ENCODE results near the gene IFNK. TPM values are rescaled to one million over a fixed set of nuclear protein-coding genes. Genes with fewer than 3 reads are reported as not detected.

The IFNK gene
- total and polyA plus RNA-seq, 4 donors: not detected

DNA sequence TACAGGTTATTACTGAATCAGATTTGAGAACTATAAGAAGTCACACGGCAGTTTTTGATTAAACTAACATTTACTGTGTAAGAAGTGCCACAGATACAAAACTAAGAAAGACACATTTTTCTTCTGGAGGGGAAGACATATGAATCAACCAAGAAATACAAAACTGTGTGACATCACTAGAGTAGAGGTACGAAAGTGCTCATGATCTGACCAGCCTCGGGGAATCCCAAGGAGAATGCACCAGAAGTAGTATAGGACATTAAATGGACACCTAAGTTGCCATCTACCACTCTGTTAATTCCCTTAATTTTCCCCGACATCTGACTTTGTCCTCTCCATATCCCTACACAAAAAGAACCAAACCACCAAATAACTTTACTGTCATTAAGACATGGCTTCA lies 5.3 kb upstream of the IFNK start:
- Histone ChIP-seq H3K27ac (ENCODE audit: low read depth in 1 of 2, low read length in 2 of 2) (no peak overlapping the region), H3K9me3 (ENCODE audit: control insufficient read depth in 4 of 4, low read length in 3 of 4) (no peaks in the 10 kb centered on the region), H3K36me3 (ENCODE audit: control insufficient read depth in 4 of 4, insufficient read depth in 3 of 4, low read depth in 1 of 4, low read length in 3 of 4) (no peaks in the 10 kb centered on the region), H3K9ac (ENCODE audit: low read depth in 1 of 2, low read length in 2 of 2) (no peak overlapping the region), H3K4me1 (ENCODE audit: control insufficient read depth in 4 of 4, insufficient read depth in 4 of 4, low read length in 3 of 4) (no peaks in the 10 kb centered on the region), H3K27me3 (ENCODE audit: control insufficient read depth in 4 of 4, insufficient read depth in 4 of 4, low read length in 3 of 4) (no peaks in the 10 kb centered on the region), H3K4me3 (ENCODE audit: low read depth in 1 of 3, low read length in 3 of 3) (no peak overlapping the region)
- DNase-seq (ENCODE audit: low spot score): no peak
- no peak for TF ChIP-seq FOXA2 (IDR thresholded peaks at IDR 0.05)
- TF ChIP-seq, protein P1, sequence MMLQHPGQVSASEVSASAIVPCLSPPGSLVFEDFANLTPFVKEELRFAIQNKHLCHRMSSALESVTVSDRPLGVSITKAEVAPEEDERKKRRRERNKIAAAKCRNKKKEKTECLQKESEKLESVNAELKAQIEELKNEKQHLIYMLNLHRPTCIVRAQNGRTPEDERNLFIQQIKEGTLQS (IDR thresholded peaks at IDR 0.05): no peak
- no peak for TF ChIP-seq GABPA (IDR thresholded peaks at IDR 0.05 in 1 of 2, conservative IDR thresholded peaks at IDR 0.05 in 1 of 2)
- no peak for TF ChIP-seq EGR1 (IDR thresholded peaks at IDR 0.05; ENCODE audit: low read depth in 2 of 2)
- TF ChIP-seq YY1 (IDR thresholded peaks at IDR 0.05): no peak
- no peak for TF ChIP-seq HNF4A (conservative IDR thresholded peaks at IDR 0.05)
- TF ChIP-seq SP1 (IDR thresholded peaks at IDR 0.05): no peak
- no peak for TF ChIP-seq RXRA (IDR thresholded peaks at IDR 0.05)
- TF ChIP-seq, protein P2, sequence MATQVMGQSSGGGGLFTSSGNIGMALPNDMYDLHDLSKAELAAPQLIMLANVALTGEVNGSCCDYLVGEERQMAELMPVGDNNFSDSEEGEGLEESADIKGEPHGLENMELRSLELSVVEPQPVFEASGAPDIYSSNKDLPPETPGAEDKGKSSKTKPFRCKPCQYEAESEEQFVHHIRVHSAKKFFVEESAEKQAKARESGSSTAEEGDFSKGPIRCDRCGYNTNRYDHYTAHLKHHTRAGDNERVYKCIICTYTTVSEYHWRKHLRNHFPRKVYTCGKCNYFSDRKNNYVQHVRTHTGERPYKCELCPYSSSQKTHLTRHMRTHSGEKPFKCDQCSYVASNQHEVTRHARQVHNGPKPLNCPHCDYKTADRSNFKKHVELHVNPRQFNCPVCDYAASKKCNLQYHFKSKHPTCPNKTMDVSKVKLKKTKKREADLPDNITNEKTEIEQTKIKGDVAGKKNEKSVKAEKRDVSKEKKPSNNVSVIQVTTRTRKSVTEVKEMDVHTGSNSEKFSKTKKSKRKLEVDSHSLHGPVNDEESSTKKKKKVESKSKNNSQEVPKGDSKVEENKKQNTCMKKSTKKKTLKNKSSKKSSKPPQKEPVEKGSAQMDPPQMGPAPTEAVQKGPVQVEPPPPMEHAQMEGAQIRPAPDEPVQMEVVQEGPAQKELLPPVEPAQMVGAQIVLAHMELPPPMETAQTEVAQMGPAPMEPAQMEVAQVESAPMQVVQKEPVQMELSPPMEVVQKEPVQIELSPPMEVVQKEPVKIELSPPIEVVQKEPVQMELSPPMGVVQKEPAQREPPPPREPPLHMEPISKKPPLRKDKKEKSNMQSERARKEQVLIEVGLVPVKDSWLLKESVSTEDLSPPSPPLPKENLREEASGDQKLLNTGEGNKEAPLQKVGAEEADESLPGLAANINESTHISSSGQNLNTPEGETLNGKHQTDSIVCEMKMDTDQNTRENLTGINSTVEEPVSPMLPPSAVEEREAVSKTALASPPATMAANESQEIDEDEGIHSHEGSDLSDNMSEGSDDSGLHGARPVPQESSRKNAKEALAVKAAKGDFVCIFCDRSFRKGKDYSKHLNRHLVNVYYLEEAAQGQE (IDR thresholded peaks at IDR 0.05): no peak
- no peak for TF ChIP-seq MAX (IDR thresholded peaks at IDR 0.05)
- no peak for TF ChIP-seq FOXA1 (IDR thresholded peaks at IDR 0.05)
- TF ChIP-seq RAD21 (IDR thresholded peaks at IDR 0.05): no peak
- TF ChIP-seq JUND (IDR thresholded peaks at IDR 0.05): no peak
- TF ChIP-seq HNF4G (IDR thresholded peaks at IDR 0.05): no peak
- TF ChIP-seq, protein P3, sequence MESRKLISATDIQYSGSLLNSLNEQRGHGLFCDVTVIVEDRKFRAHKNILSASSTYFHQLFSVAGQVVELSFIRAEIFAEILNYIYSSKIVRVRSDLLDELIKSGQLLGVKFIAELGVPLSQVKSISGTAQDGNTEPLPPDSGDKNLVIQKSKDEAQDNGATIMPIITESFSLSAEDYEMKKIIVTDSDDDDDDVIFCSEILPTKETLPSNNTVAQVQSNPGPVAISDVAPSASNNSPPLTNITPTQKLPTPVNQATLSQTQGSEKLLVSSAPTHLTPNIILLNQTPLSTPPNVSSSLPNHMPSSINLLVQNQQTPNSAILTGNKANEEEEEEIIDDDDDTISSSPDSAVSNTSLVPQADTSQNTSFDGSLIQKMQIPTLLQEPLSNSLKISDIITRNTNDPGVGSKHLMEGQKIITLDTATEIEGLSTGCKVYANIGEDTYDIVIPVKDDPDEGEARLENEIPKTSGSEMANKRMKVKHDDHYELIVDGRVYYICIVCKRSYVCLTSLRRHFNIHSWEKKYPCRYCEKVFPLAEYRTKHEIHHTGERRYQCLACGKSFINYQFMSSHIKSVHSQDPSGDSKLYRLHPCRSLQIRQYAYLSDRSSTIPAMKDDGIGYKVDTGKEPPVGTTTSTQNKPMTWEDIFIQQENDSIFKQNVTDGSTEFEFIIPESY (IDR thresholded peaks at IDR 0.05): no peak
- TF ChIP-seq NR2F2 (IDR thresholded peaks at IDR 0.05): no peak
- TF ChIP-seq TAF1 (conservative IDR thresholded peaks at IDR 0.05): no peak
- TF ChIP-seq, protein P4, sequence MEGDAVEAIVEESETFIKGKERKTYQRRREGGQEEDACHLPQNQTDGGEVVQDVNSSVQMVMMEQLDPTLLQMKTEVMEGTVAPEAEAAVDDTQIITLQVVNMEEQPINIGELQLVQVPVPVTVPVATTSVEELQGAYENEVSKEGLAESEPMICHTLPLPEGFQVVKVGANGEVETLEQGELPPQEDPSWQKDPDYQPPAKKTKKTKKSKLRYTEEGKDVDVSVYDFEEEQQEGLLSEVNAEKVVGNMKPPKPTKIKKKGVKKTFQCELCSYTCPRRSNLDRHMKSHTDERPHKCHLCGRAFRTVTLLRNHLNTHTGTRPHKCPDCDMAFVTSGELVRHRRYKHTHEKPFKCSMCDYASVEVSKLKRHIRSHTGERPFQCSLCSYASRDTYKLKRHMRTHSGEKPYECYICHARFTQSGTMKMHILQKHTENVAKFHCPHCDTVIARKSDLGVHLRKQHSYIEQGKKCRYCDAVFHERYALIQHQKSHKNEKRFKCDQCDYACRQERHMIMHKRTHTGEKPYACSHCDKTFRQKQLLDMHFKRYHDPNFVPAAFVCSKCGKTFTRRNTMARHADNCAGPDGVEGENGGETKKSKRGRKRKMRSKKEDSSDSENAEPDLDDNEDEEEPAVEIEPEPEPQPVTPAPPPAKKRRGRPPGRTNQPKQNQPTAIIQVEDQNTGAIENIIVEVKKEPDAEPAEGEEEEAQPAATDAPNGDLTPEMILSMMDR (IDR thresholded peaks at IDR 0.05; ENCODE audit: low read depth, low read length, missing input control): no peak
- WGBS: 93% methylated on average over 4 of the region's 4 CpGs
